ENCODE results near the gene RTN1.

Gene RTN1, protein sequence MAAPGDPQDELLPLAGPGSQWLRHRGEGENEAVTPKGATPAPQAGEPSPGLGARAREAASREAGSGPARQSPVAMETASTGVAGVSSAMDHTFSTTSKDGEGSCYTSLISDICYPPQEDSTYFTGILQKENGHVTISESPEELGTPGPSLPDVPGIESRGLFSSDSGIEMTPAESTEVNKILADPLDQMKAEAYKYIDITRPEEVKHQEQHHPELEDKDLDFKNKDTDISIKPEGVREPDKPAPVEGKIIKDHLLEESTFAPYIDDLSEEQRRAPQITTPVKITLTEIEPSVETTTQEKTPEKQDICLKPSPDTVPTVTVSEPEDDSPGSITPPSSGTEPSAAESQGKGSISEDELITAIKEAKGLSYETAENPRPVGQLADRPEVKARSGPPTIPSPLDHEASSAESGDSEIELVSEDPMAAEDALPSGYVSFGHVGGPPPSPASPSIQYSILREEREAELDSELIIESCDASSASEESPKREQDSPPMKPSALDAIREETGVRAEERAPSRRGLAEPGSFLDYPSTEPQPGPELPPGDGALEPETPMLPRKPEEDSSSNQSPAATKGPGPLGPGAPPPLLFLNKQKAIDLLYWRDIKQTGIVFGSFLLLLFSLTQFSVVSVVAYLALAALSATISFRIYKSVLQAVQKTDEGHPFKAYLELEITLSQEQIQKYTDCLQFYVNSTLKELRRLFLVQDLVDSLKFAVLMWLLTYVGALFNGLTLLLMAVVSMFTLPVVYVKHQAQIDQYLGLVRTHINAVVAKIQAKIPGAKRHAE

DNA sequence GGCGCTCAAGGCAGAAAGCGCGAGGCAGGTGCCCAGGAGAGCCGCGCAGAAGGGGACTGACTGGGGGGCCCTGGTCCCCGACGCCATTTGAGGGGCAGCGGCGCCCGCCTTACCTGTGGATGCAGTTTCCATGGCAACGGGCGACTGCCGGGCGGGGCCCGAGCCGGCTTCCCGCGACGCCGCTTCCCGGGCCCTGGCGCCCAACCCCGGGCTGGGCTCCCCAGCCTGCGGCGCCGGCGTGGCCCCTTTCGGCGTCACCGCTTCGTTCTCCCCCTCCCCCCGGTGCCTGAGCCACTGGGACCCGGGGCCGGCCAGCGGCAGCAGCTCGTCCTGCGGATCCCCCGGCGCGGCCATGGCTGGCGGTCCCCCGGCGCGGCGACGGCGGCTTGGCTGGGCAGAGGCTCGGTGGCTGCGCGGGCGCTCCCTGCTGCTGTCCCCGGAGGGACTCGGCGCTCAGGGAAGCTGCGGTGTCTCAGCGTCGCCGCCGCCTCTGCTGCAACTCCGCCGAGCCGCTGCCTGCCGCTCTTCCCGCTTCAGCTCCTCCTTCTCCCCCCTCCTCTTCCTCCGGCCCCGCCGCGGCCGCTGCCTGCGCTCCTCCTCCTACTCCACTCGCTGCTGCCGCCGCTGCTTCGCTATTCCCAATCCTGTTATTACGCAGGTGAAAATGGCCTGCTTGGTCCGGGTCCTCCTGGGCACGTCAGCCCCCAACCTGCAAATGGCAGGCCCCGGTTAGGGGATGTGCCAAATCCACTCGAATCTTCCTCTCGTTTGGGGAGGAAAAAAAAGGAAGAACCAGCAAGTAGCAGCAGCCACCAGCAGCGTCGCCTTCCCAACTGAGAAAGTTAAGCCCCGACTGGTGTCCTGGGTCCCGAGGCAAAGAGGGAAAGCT, at the start of gene RTN1:
TSS of gene RTN1 (minus strand) at position 500 of the 889 bp plus-strand sequence. CDS start at position 354, 146 bp downstream.
- DNase-seq (ENCODE audit: low read depth) = peak; percentile 2

DNA sequence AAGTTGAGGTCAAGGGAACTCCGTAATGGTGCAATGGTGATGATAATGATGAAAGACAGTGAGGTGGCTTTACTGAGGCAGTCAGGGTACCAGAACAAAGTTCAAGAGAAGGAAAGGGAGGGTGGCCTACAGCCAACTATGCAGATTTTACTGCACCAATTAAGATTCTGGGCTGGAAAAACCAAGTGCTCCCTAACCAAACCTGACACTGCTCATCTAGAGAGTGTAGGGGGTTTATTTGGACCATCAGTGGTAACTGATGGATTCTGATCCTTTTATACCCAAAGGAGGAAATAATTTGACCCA, 49.8 kb upstream of the RTN1 start:
- no peak for DNase-seq (ENCODE audit: low read depth)

DNA sequence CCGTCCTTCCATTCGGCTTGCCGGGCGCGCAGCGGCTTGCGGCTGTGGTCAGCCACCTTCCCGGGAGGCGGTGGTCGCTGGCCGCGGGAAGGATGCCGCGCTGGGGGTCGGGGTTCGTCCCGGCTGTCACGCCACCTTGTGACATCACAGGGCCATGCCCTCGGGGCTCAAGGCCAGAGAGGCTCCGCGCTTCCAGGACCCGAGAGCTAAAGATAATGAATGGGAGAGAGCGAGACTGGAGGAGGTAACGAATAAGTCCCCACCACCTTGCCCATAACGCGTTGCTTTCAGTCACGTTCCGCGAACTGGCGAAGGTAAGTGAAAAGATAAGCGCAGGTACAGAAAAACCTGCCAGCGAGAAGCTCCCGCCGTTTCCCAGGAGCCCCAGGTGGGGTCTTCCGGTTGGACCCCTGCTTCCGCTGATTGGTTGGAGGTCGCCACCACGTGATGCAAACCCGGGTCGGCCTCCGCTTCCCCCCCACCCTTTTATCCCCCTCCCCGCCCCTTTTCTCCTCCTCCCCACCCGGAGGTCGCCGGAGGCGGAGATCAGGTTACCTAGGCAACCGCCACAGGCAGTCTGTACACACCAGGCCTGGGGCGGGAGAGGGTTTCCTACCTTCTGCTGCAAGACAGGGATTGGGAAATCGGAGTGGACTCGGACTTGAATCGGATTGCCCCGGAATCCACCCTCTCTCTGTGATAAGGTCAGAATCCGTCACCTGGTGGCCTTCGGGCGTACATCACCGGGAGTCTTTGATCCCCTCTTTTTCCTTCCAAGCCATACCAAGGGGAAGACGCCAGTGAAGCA, 49.2 kb upstream of the RTN1 start, which contains the start of gene LRRC9:
TSS of gene LRRC9 (plus strand) at position 575 of the 808 bp plus-strand sequence.
- no peak for DNase-seq (ENCODE audit: low read depth)

DNA sequence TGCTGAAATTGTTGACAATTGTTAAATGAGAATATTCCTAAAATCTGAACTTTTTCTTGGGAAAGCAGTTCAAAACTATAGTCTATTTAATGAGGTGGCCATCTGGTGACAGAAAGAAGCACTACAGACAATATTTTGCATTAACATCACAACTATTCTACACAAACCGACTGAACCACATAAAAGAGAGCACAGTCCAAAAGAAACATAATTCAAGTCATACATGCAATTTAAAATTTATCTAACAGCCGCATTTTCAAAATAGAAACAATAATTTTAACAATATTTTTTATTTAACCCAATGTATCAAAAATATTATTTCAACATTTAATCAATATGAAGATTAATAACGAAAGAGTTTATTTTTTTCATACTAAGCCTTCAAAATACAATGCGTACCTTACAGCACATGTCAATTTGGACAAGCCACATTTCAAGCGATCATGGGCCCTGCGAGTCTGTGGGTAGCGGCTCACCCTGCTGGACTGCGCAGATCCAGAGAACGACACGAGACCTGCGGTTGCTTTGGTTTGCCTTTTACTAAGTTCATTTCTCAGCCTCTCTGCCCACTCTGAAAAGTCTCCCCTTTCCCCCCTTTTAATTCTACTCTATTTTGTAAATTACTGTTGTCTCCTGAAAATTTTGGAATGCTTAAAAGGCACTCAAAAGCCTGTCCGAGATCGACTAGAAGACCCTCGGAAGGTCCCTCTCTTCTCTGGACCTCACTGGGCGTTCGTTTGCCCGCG, 48.4 kb upstream of the RTN1 start:
- no peak for DNase-seq (ENCODE audit: low read depth)

DNA sequence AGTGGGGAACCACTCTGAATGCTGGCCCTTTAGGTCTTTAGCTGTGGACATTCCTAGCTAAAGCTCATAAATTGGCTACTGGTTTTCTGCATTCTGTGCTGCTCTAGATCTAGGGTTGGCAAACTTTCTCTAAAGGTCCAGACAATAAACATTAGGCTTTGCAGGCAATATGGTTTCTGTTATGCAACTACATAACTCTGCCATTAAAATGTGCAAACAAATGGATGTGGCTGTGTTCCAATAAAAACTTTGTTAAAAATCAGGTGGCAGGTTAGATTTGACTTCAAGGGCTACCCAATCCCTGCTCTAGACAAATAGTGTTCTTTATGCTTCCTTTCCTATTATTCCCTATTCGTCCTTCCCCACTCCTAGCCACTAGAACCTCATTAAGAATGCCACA, 42.6 kb upstream of the RTN1 start:
- DNase-seq (ENCODE audit: low read depth) = no peak

DNA sequence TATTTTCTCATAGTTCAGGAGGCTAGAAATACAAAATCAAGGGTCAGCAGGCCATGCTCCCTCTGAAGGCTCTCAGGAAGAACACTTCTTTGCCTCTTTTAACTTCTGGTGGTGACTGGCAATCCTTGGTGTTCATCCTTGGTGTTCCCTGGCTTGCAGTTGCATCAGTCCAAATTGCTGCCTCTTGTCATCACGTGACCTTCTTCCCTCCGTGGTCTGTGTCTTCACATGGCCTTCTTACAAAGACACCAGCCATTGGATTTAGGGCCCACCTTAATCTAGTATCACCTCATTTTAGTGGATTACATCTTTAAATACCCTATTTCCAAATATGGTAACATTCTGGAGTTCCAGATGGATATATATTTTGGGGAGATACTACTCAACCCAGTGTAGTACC, 41.9 kb upstream of the RTN1 start:
- no peak for DNase-seq (ENCODE audit: low read depth)

DNA sequence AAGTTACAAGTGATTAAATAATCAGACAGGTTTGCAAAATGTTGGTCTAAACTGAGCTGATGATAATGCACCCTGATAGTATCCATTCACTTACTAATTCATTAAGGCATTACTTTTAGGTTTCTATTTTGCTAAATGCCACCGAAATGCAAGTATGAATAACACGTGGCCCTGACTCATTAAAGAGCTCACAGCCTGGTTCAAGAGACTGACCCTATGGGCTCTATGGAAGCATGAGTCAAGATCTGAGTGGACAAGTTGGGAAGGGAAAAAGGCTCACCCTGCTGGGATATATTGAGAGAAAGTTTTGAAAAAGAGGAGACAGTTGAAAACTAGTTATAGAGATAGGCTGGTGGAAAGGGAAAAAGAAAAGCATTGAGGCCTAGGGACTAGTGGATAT, 34.6 kb upstream of the RTN1 start:
- no peak for DNase-seq (ENCODE audit: low read depth)

DNA sequence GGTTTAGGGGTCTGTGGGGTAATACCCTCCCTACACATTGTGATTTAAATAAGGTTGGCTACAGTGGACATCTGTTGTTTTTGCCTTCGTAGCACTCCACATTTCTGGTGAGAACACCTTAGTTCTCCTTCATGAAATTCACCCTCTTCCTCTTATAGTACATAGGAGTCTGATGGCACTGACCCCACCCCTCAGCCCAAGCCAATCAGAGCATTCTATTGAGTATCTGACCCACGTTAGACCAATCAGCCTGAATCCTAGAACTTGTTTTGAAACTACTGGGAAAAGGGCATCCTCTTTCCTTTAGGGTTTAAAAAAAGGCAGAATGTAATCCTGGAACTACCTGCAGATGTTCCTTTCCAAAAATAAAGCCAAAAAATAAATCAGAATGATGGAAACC, 33.6 kb upstream of the RTN1 start:
- DNase-seq (ENCODE audit: low read depth) = no peak

DNA sequence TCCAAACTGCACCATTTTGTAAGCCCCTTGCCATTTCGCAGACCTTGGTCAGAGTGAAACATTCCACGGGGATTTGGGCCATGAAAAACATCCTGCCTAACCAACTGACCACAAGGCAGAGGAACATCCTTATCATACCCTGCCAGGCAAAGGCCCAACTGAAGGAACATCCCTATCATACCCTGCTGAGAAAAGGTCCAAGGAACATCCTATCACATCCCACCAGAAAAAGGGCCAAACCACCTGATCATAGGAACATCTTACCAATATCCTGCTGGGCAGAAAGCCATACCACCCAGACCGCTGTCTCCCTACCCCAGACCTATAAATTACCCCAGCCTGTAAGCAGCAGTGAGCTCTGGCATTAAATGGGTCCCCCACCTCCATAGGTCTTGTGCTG, 30.0 kb upstream of the RTN1 start:
- DNase-seq (ENCODE audit: low read depth) = no peak

DNA sequence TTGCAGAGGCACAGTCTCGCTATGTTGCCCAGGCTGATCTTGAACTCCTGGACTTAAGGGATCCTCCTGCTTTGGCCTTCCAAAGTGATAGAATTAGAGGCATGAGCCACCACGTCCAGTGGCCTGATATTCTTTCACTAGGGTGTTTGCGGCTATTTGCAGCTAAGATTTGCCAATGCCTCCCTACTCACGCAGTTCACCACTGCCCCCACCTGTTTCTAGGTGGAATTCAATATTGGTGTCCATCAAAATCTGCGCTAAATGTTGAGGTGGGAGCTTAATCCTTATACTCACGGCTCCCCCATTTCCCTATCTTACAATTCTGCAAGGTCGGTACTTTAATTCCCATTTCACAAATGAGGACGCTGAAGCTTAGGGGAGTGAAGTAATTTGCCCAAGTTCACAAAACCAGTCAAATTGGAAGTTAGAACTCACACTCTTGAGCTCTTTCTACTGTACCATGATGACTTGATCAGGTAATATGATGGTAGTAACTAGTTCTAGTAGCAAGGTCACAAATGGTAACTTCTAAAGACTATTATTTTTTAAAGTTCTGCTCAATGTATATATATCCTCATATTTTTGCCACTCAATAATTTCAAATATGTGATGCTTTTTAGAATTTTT, 27.3 kb upstream of the RTN1 start:
- DNase-seq (ENCODE audit: low read depth) = no peak

DNA sequence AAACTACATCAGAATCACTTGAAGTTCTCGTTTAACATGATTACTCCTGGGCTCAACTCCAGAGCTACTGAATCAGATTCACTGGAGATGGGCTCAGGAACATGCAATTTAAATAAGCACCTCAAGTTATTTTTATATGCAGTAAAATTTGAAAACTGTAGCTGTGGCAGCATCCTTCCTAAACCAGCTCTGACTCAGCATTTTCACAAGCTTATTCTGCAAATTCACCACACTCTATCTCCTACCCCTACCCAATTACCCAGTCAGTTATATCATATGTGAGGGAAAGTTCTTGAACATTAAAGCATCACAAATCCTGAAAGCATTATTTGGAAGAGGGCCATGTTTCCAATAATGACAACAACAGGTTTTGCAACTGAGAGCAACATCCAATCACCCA, 25.1 kb upstream of the RTN1 start:
- no peak for DNase-seq (ENCODE audit: low read depth)

DNA sequence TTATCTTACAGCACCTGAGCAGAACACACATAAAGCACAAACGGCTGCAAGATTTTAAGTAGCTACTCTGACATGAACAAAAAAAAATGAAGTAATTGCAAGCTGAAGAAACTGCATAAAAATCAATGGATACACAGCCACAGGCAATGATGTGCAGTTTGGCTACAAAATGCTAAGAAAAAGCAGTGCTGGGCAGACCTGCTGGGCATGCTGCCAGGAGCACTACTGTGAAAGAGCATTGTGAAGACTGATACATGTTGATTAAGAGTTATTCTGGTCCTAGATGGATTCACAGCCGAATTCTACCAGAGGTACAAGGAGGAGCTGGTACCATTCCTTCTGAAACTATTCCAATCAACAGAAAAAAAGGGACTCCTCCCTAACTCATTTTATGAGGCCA, 20.1 kb upstream of the RTN1 start:
- DNase-seq (ENCODE audit: low read depth) = no peak

DNA sequence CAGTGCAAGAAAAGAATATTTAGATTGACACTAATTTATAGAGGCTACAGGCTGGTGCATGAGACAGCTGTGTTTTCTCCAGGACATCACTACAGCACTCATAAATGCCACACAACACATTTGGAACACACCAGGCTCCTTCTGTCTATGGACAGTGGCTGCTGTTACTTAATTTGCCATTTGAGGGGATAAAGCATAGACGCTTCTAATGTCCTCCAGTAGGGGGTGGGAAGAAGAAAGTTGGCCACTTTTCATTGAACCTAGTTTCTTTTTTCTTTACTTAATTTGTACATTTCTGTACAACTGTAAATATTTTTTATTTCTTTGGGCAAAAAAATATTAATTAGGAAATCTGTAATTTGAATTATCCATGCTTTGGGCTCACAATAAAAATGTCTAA, 12.4 kb upstream of the RTN1 start:
- no peak for DNase-seq (ENCODE audit: low read depth)

DNA sequence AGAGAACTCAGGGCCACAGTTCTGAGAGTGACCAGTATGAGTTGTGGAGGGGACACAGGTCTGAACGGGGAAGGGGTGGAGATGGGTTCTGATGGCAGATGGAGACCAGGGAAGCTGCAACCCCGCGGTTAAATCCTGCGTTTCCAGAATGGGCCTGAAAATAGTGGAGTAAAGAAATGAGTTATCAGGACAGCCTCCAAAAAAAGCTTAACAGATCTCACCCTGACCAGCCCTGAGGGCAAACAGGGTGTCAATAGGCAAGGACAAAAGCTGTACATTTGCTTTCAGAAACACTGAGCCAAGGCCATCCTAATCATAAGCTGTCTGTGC, 555 bp upstream of the RTN1 start:
- no peak for DNase-seq (ENCODE audit: low read depth)

DNA sequence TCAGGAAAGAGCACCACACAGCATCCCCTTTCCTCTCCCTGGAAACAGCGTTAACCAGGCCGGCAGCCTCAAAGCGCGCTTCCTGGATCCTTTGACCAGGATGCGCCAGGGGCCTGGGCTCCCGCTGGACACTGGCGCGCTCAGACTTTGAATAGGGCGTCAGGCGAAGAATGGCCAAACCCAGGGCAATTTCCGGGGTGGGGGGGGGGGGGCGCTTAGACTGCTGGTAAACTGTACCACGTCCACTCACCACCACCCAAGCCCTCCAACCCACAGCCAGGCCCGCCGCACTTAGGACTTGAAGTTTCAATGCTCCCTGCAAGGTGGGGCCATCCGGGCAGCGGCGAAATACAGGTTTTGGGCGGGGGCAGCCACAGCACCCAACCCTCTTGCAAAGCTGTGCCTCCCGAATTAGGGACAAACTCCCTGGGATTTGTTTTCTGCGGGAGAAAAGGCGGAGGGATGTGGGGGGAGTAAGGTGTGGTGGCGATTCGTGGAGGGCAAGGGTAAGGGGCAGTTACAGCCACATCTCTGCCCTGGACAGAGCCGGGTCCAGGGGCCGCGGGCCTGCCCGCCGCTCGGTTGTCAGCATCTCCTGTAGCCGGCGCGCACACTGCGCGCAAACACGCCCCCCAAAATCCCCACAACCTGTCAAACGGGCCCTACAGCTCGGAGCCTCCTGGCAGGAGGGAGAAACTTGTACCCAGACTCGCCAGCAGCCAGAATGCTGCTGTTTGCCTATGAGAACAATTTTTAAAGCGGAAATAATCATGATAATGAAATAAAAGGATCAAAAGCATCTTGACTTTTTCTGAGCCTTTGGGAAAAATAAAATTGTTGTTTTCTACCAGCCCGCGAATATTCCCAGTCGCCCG, 958 bp downstream of the RTN1 start:
- DNase-seq (ENCODE audit: low read depth) = no peak

DNA sequence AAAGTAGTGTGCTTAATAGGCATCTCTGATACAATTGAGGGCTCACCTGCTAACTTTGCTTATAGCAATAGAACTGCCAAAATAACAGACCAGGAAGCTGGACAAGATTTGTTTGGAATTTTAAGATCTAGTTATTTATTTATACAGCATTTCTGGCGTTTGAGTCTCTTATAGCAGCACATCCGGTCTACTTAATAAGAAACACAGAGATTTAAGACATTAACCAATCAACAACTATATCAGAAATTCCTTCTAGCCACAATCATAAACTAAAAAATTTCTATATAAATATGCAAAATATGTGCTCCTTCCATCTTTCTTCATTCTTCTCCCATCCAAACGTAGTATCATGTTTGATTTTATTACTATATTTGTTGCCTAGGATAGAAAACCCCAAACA, 2.6 kb downstream of the RTN1 start:
- no peak for DNase-seq (ENCODE audit: low read depth)

DNA sequence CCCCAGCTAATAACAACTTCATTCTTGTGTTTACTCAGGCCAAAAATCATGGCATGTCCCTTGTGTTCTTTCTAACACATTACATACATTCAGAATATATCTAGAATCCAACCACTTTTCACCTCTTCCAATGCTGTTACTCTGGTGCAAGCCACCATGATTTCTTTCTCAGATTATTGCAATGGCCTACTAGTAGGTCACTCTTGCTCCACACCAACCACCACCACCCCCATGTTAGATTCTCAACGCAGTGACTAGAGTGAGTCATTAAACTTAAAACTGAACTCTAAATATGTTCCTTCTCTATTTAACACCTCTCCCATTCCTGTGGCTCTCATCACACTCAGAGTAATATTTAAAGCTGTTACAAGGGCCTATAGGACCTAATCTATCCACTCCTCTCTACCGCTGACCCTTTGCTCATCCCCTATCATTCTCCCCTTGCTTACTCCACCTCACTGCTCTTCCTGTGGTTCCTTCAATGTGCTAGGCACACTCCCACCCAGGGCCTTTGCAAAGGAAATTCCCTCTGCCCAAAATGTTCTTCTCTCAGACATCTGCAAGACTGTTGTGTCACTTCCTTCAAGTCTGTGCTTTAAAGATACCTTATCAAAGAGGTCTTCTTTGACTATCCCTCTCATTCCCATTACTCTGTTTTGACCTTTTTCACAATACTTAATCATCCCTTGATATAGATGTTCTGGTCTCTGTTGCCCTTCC, 6.6 kb downstream of the RTN1 start:
- DNase-seq (ENCODE audit: low read depth) = no peak

DNA sequence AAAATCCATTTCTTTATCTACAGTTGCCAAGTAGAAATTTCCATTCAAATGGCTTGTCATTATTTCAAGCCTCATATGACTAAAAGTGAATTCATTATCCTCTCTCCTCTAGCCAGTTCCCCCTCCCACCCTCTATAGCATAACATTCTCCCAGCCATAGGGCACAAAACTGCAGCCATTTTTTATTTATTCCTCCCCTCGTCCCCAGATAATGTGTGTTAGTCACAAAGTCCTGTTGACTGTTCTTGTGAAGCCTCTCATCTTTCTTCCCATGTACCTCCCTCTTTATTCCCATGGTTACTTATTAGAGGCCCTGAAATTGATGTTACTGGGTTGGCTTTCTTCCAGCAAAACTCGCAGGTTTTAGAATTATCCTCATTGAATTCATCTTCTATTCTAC, 13.2 kb downstream of the RTN1 start:
- DNase-seq (ENCODE audit: low read depth) = no peak

DNA sequence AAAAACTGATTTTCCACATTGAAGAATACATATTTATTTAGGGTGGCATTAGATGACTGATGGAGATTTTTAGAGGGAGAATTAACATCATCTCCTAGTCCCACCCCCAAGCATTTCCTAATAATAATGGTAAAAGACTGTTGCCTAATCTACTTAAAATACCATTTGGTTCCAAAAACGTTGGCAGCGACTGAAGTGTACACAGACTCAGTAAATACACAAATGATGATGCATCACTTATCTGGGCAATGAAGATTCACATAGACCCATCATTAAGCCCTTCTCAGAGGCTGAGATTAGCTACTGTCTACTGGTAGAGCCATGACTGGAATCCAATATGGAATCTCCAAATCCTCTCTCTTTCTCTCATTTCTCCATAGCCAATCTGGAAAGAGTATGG, 18.2 kb downstream of the RTN1 start:
- no peak for DNase-seq (ENCODE audit: low read depth)

All from HS-5 (cell line).